ENCODE measurements around the gene ZBTB44. TPM values are rescaled to one million over a fixed set of nuclear protein-coding genes. Genes with fewer than 3 reads are reported as not detected.
"Not testable (repeated sequence)": the region's sequence is repeated elsewhere in the genome, so short reads cannot be mapped to it uniquely, and the experiment has no call there.

The ZBTB44 gene
- total RNA-seq, 1 donor from 2014 or later = 24.4 TPM

- peaks cover 15 to 37% of the 10 kb centered on the region in 2 donors for H3K36me3 ChIP-seq
- no peak overlapping the region for H3K4me3 ChIP-seq
- TF ChIP-seq CTCF (IDR thresholded peaks at IDR 0.05) = no peak
- H3K27me3 ChIP-seq = no peaks in the 10 kb centered on the region
- no peak overlapping the region for H3K27ac ChIP-seq
- intact Hi-C loops (cut with DNase I) = no loop called here
- no peak for DNase-seq (ENCODE audit: low spot score in 2 of 2)
- no peaks in the 10 kb centered on the region for H3K4me1 ChIP-seq
- H3K9me3 ChIP-seq = peaks cover 0 to 8% of the 10 kb centered on the region in 2 donors
These were observed 54.6 kb downstream of the ZBTB44 start for GRCh38 chr11:130260080-130260627.

GRCh38 chr11:130251763-130252162, 63.0 kb downstream of the ZBTB44 start:
- H3K4me3 ChIP-seq; H3K27ac ChIP-seq; H3K9me3 ChIP-seq; H3K27me3 ChIP-seq; H3K4me1 ChIP-seq; intact Hi-C loops (cut with DNase I); H3K36me3 ChIP-seq; DNase-seq (ENCODE audit: low spot score in 2 of 2): not testable (repeated sequence)

DNA sequence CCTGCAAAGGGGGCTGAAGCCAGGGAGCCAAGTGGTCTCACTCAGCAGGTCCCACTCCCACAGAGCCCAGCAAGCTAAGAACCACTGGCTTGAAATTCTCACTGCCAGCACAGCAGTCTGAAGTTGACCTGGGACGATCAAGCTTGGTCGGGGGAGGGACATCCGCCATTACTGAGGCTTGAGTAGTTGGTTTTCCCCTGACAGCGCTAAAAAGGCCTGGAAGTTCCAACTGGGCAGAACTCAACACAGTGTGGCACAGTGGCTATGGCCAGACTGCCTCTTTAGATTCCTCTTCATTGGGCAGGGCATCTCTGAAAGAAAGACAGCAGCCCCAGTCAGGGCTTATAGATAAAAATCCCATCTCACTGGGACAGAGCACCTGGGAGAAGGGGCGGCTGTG, 64.8 kb downstream of the ZBTB44 start:
- H3K4me3 ChIP-seq; intact Hi-C loops (cut with DNase I); DNase-seq (ENCODE audit: low spot score in 2 of 2); H3K9me3 ChIP-seq; H3K36me3 ChIP-seq; H3K27ac ChIP-seq; H3K4me1 ChIP-seq; H3K27me3 ChIP-seq: not testable (repeated sequence)

DNA sequence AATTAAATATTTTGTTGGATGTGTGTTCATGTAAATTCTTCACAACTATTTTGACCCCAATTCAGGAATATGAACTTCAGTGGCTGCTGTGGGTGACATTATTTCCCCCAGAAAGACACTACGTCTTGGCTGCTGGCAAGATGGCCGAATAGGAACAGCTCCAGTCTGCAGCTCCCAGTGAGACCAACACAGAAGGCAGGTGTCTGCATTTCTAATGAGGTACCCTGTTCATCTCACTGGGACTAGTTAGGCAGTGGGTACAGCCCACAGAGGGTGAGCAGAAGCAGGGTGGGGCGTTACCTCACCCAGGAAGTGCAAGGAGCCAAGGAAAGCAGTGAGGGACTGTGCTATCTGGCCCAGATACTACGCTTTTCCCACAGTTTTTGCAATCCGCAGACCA, 65.3 kb downstream of the ZBTB44 start:
- H3K4me1 ChIP-seq = no peaks in the 10 kb centered on the region
- no peak for DNase-seq (ENCODE audit: low spot score in 2 of 2)
- no peaks in the 10 kb centered on the region for H3K36me3 ChIP-seq
- intact Hi-C loops (cut with DNase I) = no loop called here
- H3K27ac ChIP-seq = no peak overlapping the region
- no peaks in the 10 kb centered on the region for H3K9me3 ChIP-seq
- no peak overlapping the region for H3K4me3 ChIP-seq
- no peaks in the 10 kb centered on the region for H3K27me3 ChIP-seq
- TF ChIP-seq CTCF (IDR thresholded peaks at IDR 0.05) = no peak

DNA sequence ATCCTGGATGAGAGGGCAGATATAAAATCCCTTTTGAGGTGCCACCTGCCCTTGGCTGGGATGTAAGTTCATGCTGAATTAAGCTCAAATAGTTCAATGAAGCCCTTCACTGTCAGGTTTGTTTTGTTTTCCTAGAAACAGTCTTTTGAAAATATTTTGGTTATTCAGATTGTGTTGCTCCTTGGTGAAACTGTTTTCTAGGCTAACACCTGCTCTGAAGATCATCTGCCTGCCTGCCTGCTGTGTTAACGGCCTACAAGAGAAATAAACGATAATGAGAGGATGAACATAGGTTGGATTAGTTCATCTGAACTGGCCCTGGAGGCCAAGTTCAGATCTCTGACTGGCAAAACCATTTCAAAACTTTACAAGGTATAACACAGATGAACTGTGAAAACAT, 67.4 kb downstream of the ZBTB44 start:
- Histone ChIP-seq H3K27me3 (no peaks in the 10 kb centered on the region), H3K9me3 (no peaks in the 10 kb centered on the region), H3K4me3 (no peak overlapping the region), H3K4me1 (no peaks in the 10 kb centered on the region), H3K27ac (no peak overlapping the region), H3K36me3 (no peaks in the 10 kb centered on the region)
- TF ChIP-seq CTCF (IDR thresholded peaks at IDR 0.05) = no peak
- intact Hi-C loops (cut with DNase I) = no loop called here
- DNase-seq (ENCODE audit: low spot score in 2 of 2) = no peak

DNA sequence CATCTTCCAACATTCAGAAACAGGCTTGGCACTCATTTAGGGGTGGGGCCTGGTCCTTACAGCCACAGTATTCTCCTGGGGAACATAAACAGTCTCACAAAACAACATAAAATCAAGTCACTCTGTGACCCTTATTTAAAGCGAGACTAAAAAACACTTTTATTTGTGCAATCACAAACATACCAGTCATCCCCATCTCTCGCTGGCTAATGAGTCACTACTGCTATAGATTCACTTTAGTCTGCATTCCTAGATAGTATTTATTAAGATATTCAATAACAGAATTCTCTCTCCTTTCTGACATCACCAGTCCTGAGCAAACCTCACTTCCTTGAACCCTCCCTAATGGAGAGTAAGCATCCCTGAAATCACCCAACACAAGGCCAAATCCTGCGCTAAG, 68.0 kb downstream of the ZBTB44 start:
- intact Hi-C loops (cut with DNase I) = no loop called here
- H3K4me3 ChIP-seq = no peak overlapping the region
- no peak overlapping the region for H3K27ac ChIP-seq
- no peak for TF ChIP-seq CTCF (IDR thresholded peaks at IDR 0.05)
- no peak for DNase-seq (ENCODE audit: low spot score in 2 of 2)
- no peaks in the 10 kb centered on the region for H3K27me3 ChIP-seq
- no peaks in the 10 kb centered on the region for H3K9me3 ChIP-seq
- H3K4me1 ChIP-seq = no peaks in the 10 kb centered on the region
- no peaks in the 10 kb centered on the region for H3K36me3 ChIP-seq

GRCh38 chr11:130246270-130246669, 68.4 kb downstream of the ZBTB44 start:
- no peak overlapping the region for H3K4me3 ChIP-seq
- no peaks in the 10 kb centered on the region for H3K4me1 ChIP-seq
- DNase-seq (ENCODE audit: low spot score in 2 of 2) = no peak
- no peak overlapping the region for H3K27ac ChIP-seq
- H3K36me3 ChIP-seq = no peaks in the 10 kb centered on the region
- H3K9me3 ChIP-seq = no peaks in the 10 kb centered on the region
- no peaks in the 10 kb centered on the region for H3K27me3 ChIP-seq
- no peak for TF ChIP-seq CTCF (IDR thresholded peaks at IDR 0.05)
- intact Hi-C loops (cut with DNase I) = no loop called here

DNA sequence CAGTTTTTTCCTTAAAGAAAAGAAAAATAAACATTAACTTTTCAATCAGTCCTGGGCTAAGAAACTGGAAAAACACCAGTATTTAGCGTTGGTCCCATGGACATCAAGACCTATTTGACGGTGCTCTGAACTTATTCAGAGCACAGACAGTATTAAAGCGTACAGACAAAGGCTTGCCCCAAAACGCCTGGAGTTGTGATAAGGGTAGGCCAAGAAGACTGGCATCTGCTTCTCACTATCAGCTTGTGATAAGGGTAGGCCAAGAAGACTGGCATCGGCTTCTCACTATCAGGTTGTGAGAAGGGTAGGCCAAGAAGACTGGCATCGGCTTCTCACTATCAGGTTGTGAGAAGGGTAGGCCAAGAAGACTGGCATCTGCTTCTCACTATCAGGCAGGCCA, 69.3 kb downstream of the ZBTB44 start:
- H3K27ac ChIP-seq; H3K4me3 ChIP-seq; H3K9me3 ChIP-seq; H3K36me3 ChIP-seq; H3K27me3 ChIP-seq; H3K4me1 ChIP-seq; DNase-seq (ENCODE audit: low spot score in 2 of 2); intact Hi-C loops (cut with DNase I): not testable (repeated sequence)

All from ascending aorta (tissue), 2 donors.